B cell (primary cell): ENCODE data around the gene ARID3B. TPM values are rescaled to one million over a fixed set of nuclear protein-coding genes. Genes with fewer than 3 reads are reported as not detected.

Experiments
- ATAC-seq: fragments of 200-7000 bp; cut with Tn5 transposase; one replicate; pipeline ENCODE4 v1.10.0; 2021; ENCODE audit warnings: low read depth, mild to moderate bottlenecking, moderate number of reproducible peaks, moderate library complexity
- CTCF ChIA-PET: fragments of 350-600 bp; sonication (Branson Sonifier 250); formaldehyde crosslinking; loops from one replicate; lab custom pipeline; 2021; ENCODE audit warnings: antibody characterized with exemption, inconsistent platforms; lab: Charles Lee
- POLR2A ChIA-PET: fragments of 350-600 bp; sonication (Branson Sonifier 250); formaldehyde crosslinking; loops from one replicate; lab custom pipeline; 2021; ENCODE audit warnings: antibody characterized with exemption; lab: Charles Lee
- DNase-seq: peaks from one replicate; pipeline ENCODE4 v3.0.0; 2013
- H2AFZ ChIP-seq: 2 replicates; pipeline ENCODE4 v1.6.1; 2012; ENCODE audit warnings: mild to moderate bottlenecking, low read depth, low read length; ENCODE audit not compliant: insufficient read depth, poor library complexity, severe bottlenecking
- H3K27ac ChIP-seq, 2 donors: 1 replicate in 1 of 2; 2 replicates in 1 of 2; pipeline ENCODE4 v1.5.1; 2012 to 2013; ENCODE audit warnings: low read length in 2 of 2, mild to moderate bottlenecking in 2 of 2, moderate library complexity in 1 of 2
- H3K27me3 ChIP-seq, 4 experiments: fragments of 200-600 bp in 1 of 4; sonication (generic) in 1 of 4; replicated peaks in 1 of 4; 1 replicate in 2 of 4; 2 replicates in 2 of 4; pipeline versions ENCODE4 v1.6.1 to v1.7.0; 2013 to 2016; ENCODE audit warnings: low read length in 3 of 4, mild to moderate bottlenecking in 2 of 4, mixed read lengths in 1 of 4, moderate library complexity in 1 of 4; ENCODE audit not compliant: insufficient read depth in 4 of 4, control insufficient read depth in 3 of 4; ENCODE audit errors: control extremely low read depth in 1 of 4
- H3K36me3 ChIP-seq, 2 experiments: replicated peaks in 1 of 2; 1 replicate in 1 of 2; 2 replicates in 1 of 2; pipeline versions ENCODE4 v1.6.1 to v1.7.1; 2013; ENCODE audit warnings: low read length in 1 of 2; ENCODE audit not compliant: insufficient read depth in 2 of 2, control insufficient read depth in 1 of 2; ENCODE audit errors: control extremely low read depth in 1 of 2, extremely low read depth in 1 of 2
- H3K4me1 ChIP-seq, 2 donors: fragments of 200-600 bp in 1 of 2; sonication (generic) in 1 of 2; 1 replicate in 1 of 2; 2 replicates in 1 of 2; pipeline versions ENCODE4 v1.5.1 to v1.6.1; 2013 to 2017; ENCODE audit warnings: low read length in 2 of 2; ENCODE audit not compliant: control insufficient read depth in 2 of 2, insufficient read depth in 2 of 2
- H3K4me2 ChIP-seq: replicated peaks from 2 replicates; pipeline ENCODE3; 2012; ENCODE audit warnings: mild to moderate bottlenecking, low read depth, low read length; ENCODE audit not compliant: poor library complexity, severe bottlenecking
- H3K4me3 ChIP-seq, 5 experiments: fragments of 200-600 bp in 1 of 5; sonication (generic) in 1 of 5; 1 replicate in 3 of 5; 2 replicates in 2 of 5; pipeline versions ENCODE4 v1.5.1 to v1.7.0; 2011 to 2016; ENCODE audit warnings: low read length in 4 of 5, mild to moderate bottlenecking in 4 of 5, low read depth in 2 of 5, control low read depth in 1 of 5, moderate library complexity in 1 of 5; ENCODE audit not compliant: insufficient read depth in 1 of 5; ENCODE audit errors: control extremely low read depth in 1 of 5, extremely low read depth in 1 of 5
- H3K79me2 ChIP-seq: fragments of 200-600 bp; sonication (generic); one replicate; pipeline ENCODE4 v1.6.0; 2016; ENCODE audit warnings: low read length; ENCODE audit not compliant: control insufficient read depth, insufficient read depth
- H3K9ac ChIP-seq: fragments of 200-600 bp; sonication (generic); 2 replicates; pipeline ENCODE4 v1.6.1; 2017; ENCODE audit warnings: mild to moderate bottlenecking, low read length, moderate library complexity
- H3K9me3 ChIP-seq, 3 donors: one replicate each; pipeline versions ENCODE4 v1.6.1 to v1.7.1; 2013; ENCODE audit warnings: low read length in 2 of 3; ENCODE audit not compliant: control insufficient read depth in 2 of 3, insufficient read depth in 1 of 3; ENCODE audit errors: control extremely low read depth in 1 of 3
- H4K20me1 ChIP-seq: 2 replicates; pipeline ENCODE4 v1.6.0; 2012; ENCODE audit warnings: mild to moderate bottlenecking, low read length; ENCODE audit not compliant: insufficient read depth, control insufficient read depth, poor library complexity, severe bottlenecking
- H3K27ac Mint-ChIP-seq: one replicate; pipeline ENCODE4 v1.8.0; 2021; ENCODE audit warnings: mixed read lengths
- H3K27me3 Mint-ChIP-seq: one replicate; pipeline ENCODE4 v1.8.0; 2021; ENCODE audit warnings: mixed read lengths
- H3K4me1 Mint-ChIP-seq: one replicate; pipeline ENCODE4 v1.8.0; 2021; ENCODE audit warnings: mixed read lengths
- H3K4me3 Mint-ChIP-seq: one replicate; pipeline ENCODE4 v1.8.0; 2021; ENCODE audit warnings: mixed read lengths
- H3K9me3 Mint-ChIP-seq: one replicate; pipeline ENCODE4 v1.8.0; 2022; ENCODE audit warnings: mixed read lengths; ENCODE audit not compliant: insufficient read depth
- CTCF ChIP-seq: fragments of 200-600 bp; IDR thresholded peaks from one replicate; pipeline ENCODE4 v1.8.0; 2022; ENCODE audit warnings: antibody characterized with exemption, mild to moderate bottlenecking
- EZH2 ChIP-seq: IDR thresholded peaks from 2 replicates; pipeline ENCODE4 v1.6.1; 2012; ENCODE audit warnings: borderline replicate concordance, low read depth, mild to moderate bottlenecking, moderate library complexity, low read length; ENCODE audit not compliant: insufficient read depth, poor library complexity, severe bottlenecking
- WGBS: methylation state at CpG from one replicate; pipeline ENCODE4 v1.1.5; 2013; ENCODE audit warnings: missing lambda C conversion rate; ENCODE audit not compliant: insufficient coverage; 5-methylcytosine and 5-hydroxymethylcytosine counted together
- intact Hi-C: fragments of 100-400 bp; cut with micrococcal nuclease; formaldehyde crosslinking; loops from one replicate; pipeline ENCODE4 v1.10.0; 2022
- polyA plus RNA-seq: library from polyadenylated mRNA; depleted of rRNA; stranded (reverse); fragments of >200 nt; gene quantifications from 2 replicates; pipeline ENCODE4 v1.2.3, GENCODE V29; 2012
- total RNA-seq, 2 donors: library from RNA; stranded (reverse); fragments of 120-200 nt in 1 of 2; gene quantifications; 1 replicate in 1 of 2; 2 replicates in 1 of 2; pipeline versions ENCODE4 v1.2.3 to v1.2.4, GENCODE V29; 2013 to 2022

ARID3B gene
- total and polyA plus RNA-seq, 2 donors (not counting 1 experiment from before 2014, with no cell fraction given), result 23.0 to 31.0 TPM

GRCh38 chr15:74614744-74615507 lies 73.9 kb downstream of the ARID3B start:
- Mint-ChIP-seq H3K27me3 (no peaks in the 10 kb centered on the region), H3K4me3 (peak overlapping the region; percentile 92), H3K4me1 (peaks cover 35% of the 10 kb centered on the region), H3K9me3 (no peaks in the 10 kb centered on the region), H3K27ac (peak overlapping the region; percentile 97)
- peak overlapping the region; percentile 100 for H3K9ac ChIP-seq
- H4K20me1 ChIP-seq, result peaks cover 42% of the 10 kb centered on the region
- POLR2A ChIA-PET, result interaction anchor here (0.9 to 1.8 kb wide), 6 partner anchors 12 to 173 kb away, joined by 3 to 12 read pairs (median 4); partner anchors contain the start of gene ARID3B
- peak overlapping the region; percentile 45 to 100 (median 100) for H3K4me3 ChIP-seq
- peaks cover 18 to 33% of the 10 kb centered on the region in 2 donors for H3K4me1 ChIP-seq
- under 1% methylated on average over 76 of the region's 76 CpGs for WGBS
- CTCF ChIA-PET, result interaction anchor here (0.7 to 17.8 kb wide), 8 partner anchors 18 to 336 kb away, joined by 3 to 371 read pairs (median 4); no protein-coding TSS in a partner anchor
- ATAC-seq, result peak; percentile 72
- H3K79me2 ChIP-seq, result peaks cover 48% of the 10 kb centered on the region
- DNase-seq, result peak; percentile 96
- H3K36me3 ChIP-seq, result peaks cover 0 to 16% of the 10 kb centered on the region in 2 experiments
- TF ChIP-seq EZH2 (no peak), CTCF (no peak)
- peak overlapping the region; percentile 99 for H3K4me2 ChIP-seq
- peak overlapping the region; percentile 99 for H3K27ac ChIP-seq
- intact Hi-C loops, result loop anchor here (1.0 to 5.0 kb wide), 9 partner anchors 17 to 837 kb away; partner anchors contain the start of genes COX5A, PPCDC, SCAMP2 and SIN3A
- H3K9me3 ChIP-seq, result no peaks in the 10 kb centered on the region
- no peaks in the 10 kb centered on the region for H3K27me3 ChIP-seq
- H2AFZ ChIP-seq, result peak overlapping the region; percentile 85
